ENCODE data around the gene LIPA.
"Not testable (repeated sequence)": the region's sequence is repeated elsewhere in the genome, so short reads cannot be mapped to it uniquely, and the experiment has no call there.

Gene LIPA

GRCh38 chr10:89251409-89252224 lies at the start of gene LIPA:
Gene LIPA (minus strand): TSS chr10:89251775. CDS start chr10:89247648, 4,127 bp downstream.
- peak; percentile 98 for DNase-seq

DNA sequence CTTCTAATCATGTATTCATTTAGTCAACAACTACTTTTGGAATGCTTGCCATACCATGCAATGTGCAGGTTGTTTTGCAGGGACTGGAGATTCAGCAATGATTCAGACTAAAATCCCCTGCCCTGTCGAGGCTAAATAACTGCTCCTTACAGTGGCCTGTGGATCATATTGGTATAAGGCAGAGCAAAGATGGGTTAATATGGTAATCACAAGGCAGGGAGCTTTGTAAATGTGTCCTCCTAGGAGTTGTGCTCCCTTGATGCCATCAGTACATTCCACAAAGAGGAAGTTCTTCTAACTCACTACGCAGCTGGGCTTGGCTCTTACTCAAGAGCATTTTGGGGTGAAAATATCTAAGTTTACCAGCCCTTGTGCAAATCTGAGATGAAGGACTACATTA lies 49.7 kb upstream of the LIPA start:
- DNase-seq: no peak

GRCh38 chr10:89299031-89299430 lies 47.5 kb upstream of the LIPA start:
- DNase-seq: no peak

GRCh38 chr10:89297791-89298190 lies 46.2 kb upstream of the LIPA start:
- no peak for DNase-seq

GRCh38 chr10:89297356-89297755 lies 45.8 kb upstream of the LIPA start:
- no peak for DNase-seq

- DNase-seq: no peak
Measured at GRCh38 chr10:89296220-89296648, 44.7 kb upstream of the LIPA start.

DNA sequence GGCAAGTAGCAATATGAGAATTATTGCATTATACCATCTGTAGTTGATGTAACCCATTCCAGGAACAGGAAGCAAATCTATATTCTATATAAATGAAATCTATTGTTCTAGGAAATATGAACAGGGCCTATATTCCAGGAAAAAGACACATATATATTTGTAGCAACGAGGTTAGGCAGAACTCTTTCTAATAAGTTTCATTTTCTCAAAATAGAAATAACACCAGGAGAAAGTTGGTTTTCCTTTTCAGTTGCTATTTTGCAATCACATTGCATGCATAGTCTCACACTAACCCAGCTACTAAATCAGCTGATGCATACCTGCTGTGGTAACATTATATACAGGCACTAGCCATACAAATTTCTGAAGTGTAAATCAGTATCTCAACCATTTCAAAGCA lies 44.0 kb upstream of the LIPA start:
- no peak for DNase-seq

DNA sequence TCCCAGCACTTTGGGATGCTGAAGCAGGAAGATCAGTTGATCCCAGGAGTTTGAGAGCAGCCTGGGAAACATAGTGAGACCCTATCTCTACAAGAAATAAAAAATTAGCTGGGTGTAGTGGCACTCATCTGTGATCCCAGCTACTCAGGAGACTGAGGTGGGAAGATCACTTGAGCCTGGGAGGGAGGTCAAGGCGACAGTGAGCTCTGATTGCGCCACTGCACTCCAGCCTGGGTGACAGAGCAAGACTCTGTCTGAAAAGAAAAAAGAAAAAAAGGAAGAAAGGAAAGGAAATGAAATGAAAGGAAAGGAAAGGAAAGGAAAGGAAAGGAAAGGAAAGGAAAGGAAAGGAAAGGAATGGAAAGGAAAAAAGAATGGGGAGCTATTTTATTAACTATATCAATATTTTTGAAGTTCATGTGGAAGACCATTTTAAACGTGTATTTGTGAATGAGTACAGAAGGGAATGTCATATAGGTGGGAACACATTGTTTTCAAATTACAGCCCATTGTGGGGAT lies 43.2 kb upstream of the LIPA start:
- DNase-seq: no peak

GRCh38 chr10:89285303-89285702 lies 33.7 kb upstream of the LIPA start:
- not testable (repeated sequence) for DNase-seq

DNA sequence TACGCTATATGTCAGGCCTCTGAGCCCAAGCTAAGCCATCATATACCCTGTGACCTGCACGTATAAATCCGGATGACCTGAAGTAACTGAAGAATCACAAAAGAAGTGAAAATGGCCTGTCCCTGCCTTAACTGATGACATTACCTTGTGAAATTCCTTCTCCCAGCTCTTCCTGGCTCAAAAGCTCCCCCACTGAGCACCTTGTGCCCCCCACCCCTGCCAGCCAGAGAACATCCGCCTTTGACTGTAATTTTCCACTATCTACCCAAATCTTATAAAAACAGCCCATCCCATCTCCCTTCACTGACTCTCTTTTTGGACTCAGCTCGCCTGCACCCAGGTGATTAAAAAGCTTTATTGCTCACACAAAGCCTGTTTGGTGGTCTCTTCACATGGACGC lies 33.1 kb upstream of the LIPA start:
- DNase-seq: not testable (repeated sequence)

GRCh38 chr10:89283936-89284475 lies 32.4 kb upstream of the LIPA start:
- DNase-seq: peak; percentile 67

GRCh38 chr10:89283025-89283935 lies 31.7 kb upstream of the LIPA start:
- peak; percentile 57 for DNase-seq

- no peak for DNase-seq
Measured at GRCh38 chr10:89281606-89282395, 30.2 kb upstream of the LIPA start.

- DNase-seq: no peak
Measured at GRCh38 chr10:89280508-89280907, 28.9 kb upstream of the LIPA start.

DNA sequence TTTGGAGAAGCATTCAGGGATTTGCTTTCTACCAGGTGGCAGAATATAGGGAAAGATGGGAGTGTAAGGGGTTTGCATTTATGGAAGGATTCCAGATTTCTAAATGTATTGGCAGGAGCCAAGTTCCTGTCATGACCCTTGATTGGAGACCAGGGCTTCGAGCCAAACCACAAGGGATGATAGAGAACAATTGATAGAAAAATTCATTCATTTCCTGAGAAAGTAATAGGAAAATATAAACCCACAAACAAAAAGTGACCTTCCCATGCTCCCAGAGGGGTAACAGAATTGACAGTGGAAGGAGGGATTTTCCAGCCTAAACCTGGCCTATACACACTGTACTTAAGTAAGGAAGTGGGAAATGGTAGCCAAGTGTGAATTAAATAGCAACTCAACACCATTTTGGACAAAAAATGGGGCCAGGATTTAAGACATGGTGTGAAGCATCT lies 27.9 kb upstream of the LIPA start:
- DNase-seq: no peak

GRCh38 chr10:89278900-89279392 lies 27.4 kb upstream of the LIPA start:
- DNase-seq: no peak

DNA sequence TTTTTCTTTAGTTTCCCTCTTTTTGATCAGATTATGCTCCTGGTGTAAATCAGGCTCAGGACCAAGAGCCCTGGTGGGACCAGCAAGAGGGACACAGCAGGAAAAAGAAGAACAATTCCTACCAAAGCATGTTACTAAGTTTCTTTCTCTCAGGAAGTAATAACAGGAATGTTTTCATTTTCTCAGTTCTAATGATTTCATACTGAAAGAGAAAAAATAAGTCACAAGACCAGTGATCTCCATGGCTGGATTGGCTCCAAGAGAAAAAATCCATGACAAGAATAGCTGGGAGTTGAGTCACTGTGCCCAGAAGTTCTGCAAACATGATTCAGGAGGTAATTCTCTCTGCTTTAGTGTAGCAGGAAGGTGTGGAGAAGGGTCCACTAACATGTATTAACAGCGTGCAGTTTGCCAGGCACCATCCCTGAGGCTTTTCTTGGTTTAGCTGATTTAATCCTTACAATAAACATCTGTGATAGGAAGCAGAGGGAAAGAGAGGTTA lies 26.5 kb upstream of the LIPA start:
- DNase-seq: no peak

DNA sequence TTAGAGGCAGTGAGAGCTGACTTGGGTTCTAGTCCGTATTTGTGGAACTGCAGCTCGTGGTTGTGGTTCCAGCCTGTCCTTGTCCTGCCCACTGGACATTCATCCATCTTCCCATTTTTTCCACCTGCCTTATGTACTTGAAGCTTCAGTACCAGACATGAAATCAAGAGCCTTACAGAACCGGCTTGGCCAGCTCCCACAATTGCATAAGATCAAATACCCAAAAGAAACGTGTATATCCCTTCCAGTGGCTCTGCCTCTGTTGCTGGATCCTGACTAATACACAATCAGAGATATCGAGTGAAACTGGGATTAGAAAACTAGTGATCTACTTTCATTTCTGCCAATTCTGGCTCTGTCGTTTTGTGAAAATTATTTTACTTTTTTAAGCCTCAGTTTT lies 23.8 kb upstream of the LIPA start:
- no peak for DNase-seq

DNA sequence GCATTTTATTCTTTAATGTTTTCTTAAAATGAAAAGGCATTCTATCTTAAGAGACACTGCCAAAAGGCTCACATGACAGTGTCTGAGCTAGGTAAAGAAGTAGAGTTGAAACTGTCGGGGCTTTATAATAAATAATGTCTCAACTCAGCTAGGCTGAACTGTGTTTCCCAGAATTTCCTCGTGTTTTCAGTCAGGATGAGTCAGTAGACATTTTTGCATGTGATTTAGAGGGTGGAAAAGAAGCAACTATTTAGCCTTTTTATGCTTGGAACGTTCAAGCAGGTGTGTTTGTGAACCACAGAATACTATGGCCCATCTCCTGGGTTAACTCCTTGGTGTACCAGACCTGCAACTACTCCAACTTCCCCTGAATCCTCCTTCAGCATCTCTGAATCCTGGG lies 23.4 kb upstream of the LIPA start:
- DNase-seq: no peak

DNA sequence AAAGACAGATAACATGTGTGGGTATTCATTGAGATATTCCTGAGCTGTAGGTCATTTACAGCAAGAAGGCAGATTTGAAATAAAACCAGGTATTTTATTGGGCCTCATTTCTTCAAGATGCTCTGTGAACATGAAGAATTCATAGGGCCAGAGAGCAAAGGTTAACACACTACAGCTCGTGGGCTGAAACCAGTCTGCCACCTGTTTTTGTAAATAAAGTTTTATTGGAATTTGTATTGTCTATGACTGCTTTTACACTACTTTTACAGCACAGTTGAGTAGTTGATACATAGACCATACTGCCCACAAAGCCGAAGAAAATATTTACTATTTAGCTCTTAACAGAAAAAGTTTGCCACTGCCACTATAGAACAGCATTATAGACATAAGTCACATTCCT lies 22.1 kb upstream of the LIPA start:
- DNase-seq: no peak

DNA sequence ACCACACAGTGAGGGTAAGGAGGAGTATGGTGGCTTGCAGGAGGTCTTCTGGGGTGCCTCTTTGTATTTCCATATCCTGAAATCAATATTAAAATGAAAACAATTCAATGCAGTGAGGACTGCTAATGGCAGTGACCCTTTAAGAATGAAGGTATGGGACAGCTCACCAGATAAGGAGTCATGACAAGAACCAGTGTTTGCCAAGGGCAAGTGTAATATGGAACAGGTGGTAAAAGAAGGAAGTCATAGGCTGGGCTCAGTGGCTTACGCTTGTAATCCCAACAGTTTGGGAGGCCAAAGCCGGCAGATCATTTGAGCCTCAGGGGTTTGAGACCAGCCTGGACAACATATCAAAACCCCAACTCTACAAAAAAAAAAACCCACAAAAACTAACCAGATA lies 20.0 kb upstream of the LIPA start:
- no peak for DNase-seq

- no peak for DNase-seq
Measured at GRCh38 chr10:89270153-89270483, 18.5 kb upstream of the LIPA start.
